NB4 (cell line): Measurements from ENCODE around the gene SYDE2.

Source experiments
- MYC ChIP-seq: IDR thresholded peaks from 2 replicates; pipeline ENCODE4 v1.6.1; 2011; ENCODE audit warnings: low read depth, low read length
- TF ChIP-seq, protein P1 (sequence below): IDR thresholded peaks from one replicate; pipeline ENCODE4 v1.5.1; 2012; ENCODE audit warnings: low read depth, low read length

- TF ChIP-seq, protein P1, sequence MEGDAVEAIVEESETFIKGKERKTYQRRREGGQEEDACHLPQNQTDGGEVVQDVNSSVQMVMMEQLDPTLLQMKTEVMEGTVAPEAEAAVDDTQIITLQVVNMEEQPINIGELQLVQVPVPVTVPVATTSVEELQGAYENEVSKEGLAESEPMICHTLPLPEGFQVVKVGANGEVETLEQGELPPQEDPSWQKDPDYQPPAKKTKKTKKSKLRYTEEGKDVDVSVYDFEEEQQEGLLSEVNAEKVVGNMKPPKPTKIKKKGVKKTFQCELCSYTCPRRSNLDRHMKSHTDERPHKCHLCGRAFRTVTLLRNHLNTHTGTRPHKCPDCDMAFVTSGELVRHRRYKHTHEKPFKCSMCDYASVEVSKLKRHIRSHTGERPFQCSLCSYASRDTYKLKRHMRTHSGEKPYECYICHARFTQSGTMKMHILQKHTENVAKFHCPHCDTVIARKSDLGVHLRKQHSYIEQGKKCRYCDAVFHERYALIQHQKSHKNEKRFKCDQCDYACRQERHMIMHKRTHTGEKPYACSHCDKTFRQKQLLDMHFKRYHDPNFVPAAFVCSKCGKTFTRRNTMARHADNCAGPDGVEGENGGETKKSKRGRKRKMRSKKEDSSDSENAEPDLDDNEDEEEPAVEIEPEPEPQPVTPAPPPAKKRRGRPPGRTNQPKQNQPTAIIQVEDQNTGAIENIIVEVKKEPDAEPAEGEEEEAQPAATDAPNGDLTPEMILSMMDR: no peak
- TF ChIP-seq MYC: no peak
Measured at GRCh38 chr1:85214654-85215053, 13.8 kb upstream of the SYDE2 start.
